Limb (tissue), 2 donors: ENCODE measurements around the gene MGAT5B.
A peak's percentile ranks its signal among the peaks of the same experiment; 100 is the strongest.

ENCODE experiments used
- DNase-seq, 2 donors: peaks; one replicate each; pipeline ENCODE4 v3.0.0-alpha.2; 2016; ENCODE audit errors: extremely low spot score in 2 of 2

The MGAT5B gene

DNA sequence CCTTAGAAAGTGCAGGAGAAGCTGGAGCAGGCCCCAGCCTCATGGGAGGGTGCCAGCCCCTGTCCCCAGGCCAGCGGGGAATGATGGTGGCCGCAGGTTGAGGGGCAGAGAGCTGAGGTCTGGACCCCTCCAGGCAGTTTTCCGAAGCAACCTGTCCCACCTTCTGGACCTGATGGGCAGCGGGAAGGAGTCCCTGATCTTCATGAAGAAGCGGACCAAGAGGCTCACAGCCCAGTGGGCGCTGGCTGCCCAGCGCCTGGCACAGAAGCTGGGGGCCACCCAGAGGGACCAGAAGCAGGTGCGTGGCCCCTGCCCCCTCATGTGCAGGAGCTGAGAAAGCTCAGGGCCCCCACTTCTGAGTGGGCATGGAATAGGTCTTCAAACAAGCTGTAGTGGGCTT lies 36.8 kb downstream of the MGAT5B start:
- no peak for DNase-seq

DNA sequence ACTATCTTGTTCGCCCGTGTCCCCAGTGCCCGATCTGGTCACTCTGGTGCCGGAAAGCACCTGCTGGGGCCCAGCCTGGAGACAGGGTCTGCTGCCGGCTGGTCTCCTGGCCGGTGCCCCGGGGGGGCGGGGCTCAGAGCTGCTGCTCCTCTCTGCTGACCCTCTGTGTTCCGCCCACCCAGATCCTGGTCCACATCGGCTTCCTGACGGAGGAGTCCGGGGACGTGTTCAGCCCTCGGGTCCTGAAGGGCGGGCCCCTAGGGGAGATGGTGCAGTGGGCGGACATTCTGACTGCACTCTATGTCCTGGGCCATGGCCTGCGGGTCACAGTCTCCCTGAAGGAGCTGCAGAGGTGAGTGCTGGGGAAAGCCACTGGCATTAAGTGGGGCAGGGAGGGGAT lies 37.6 kb downstream of the MGAT5B start:
- no peak for DNase-seq

DNA sequence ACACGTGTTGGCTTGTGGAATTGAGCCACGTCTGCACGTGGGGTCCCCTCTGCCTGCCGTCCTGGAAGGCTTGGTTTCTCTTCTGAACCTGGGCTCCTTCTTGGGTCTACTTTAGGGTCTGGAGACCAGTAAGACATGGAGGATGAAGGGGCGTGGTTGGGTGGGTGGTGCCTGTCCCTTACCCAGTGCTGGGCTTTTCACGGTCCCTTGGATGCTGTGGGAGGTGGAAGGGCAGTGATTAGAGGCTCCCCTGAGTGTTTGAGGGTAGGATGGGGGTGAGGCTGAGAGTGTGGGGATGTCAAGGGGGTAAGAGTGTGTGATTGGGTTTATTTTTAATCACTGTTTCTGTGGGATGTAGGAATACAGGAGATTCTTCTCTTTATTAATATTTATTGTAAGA lies 38.3 kb downstream of the MGAT5B start:
- DNase-seq = no peak

DNA sequence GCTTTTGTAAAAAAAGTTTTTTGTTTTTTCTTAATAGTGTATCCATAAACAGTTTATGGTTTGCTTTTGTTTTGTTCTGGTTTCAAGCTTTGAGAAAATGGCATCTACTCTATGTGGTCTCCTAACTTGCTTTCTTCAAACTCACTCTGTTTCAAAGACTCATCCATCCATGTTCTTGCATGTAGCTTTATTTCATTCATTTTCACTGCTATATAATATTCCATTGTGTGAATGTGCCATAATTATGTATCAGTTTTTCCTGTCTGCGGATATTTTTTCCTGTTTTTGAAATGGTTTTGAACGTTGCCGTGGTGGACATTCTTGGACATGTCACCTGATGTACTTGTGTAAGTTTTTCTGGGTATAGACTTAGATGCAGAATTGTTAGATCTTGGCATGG lies 39.1 kb downstream of the MGAT5B start:
- DNase-seq = no peak

- DNase-seq = peak; percentile 43 to 84
Measured at GRCh38 chr17:76909971-76910760, 42.0 kb downstream of the MGAT5B start.

- no peak for DNase-seq
Measured at GRCh38 chr17:76911299-76912017, 43.3 kb downstream of the MGAT5B start.

DNA sequence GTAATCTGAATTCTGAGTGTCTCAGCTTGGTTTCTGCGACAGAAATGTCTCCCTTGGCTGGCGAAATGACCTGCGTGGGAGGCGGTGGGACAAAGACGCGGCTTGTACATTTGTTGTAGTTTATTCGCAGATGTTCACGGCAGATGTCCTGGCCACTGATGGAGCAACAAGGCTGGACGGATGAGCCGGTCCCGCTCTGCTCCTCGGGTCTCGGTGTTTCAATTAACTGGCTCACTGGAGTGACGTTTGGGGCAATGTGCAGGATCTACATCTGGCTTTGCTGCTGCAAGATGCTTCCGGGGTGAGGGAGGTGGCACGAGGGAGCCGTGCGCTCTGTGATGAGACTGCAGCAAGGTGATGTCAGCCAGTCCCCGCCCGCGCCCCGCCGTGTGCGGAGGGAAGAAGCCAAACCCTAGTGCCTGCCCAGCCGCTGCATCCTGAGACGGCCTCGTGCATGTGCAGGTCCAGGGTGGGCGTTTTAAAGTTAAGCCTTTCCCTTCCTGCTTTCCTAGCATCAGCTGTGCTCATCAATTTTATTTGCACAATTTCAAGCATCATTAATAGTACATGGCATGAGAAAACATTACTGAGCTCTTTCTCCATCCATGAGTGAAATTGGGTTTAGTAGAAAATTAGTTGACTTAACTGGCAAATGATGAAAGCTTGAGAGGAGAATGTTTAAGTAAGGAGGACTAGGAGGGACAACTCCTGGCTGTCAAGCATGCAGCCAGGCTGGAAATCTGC lies 44.4 kb downstream of the MGAT5B start:
- no peak for DNase-seq

DNA sequence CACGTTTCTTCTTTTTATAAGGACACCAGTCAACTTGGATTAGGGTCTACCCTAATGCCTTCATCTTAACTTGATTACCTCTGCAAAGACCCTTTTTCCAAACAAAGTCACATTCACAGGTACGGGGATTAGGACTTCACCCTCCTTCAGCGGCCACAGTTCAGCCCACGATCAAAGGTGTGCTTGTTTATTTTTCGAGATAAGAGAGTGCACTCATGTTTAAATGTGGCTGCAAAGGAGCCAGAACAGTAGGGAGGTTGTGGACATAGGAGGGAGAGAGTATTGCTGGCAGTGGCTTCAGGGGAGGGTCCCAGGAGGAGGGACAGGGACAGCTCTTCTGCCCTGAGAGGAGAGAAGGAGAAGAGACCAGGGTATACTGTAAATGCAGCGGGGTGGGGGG lies 46.7 kb downstream of the MGAT5B start:
- no peak for DNase-seq

- DNase-seq = no peak
Measured at GRCh38 chr17:76915840-76916510, 47.8 kb downstream of the MGAT5B start.

- no peak for DNase-seq
Measured at GRCh38 chr17:76917829-76918228, 49.6 kb downstream of the MGAT5B start.

DNA sequence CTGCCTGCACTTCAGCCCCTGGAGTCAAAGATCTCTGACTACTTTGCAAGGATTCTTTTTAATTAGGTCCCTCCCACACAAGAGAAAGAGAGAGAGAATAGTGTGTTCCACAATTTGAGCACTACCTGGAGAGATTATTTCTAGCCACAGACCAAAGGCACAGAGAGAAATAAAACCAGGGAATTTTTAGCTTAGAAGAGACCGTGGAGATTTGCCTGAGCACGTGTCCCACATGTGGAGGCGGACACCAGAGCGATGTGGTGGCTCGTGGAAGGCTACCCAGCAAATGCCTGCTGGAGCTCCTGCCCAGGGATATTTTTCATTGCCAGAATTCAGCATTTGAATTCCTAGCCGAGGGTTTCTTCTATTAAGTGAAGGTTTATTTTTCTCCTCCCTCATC lies 50.6 kb downstream of the MGAT5B start:
- no peak for DNase-seq

DNA sequence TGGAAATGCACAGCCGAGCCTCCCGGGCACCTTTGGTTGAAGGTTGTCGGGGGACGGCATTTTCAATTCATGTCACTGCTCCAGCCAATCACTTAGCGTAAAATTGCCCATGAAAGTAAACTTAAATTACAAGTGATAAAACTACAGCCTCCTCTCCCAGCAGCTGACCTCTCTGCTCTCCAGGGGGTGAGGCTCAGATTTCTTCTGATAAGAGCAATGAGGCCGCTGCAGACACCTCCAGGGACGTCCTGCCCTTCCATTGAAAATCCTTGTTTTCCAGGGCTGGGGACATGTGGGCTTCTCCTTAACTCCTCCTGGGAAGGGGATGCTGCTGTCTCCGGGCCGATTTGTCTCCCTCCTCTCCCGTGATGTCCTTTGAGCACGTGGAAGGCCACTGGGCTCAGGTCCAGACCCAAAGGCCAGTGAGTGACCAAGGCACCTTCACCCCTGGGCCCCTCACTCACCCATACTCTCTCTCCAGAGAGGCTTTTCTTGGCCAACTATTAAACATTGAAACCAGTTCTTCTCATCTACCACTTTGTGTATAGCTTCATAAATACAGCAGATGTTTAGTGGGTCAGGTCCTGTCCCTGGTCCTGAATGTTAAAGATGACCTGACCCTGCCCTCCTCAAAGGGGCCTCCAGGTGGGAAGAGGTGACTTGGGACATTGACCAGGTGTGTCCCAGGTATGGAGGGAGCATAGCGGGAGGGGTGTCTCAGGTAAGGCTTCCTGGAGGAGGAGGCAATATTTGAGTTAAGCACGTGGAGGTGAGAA lies 52.3 kb downstream of the MGAT5B start:
- DNase-seq = no peak

GRCh38 chr17:76921340-76922036 lies 53.3 kb downstream of the MGAT5B start:
- DNase-seq = no peak

GRCh38 chr17:76922084-76922483 lies 53.9 kb downstream of the MGAT5B start:
- no peak for DNase-seq

DNA sequence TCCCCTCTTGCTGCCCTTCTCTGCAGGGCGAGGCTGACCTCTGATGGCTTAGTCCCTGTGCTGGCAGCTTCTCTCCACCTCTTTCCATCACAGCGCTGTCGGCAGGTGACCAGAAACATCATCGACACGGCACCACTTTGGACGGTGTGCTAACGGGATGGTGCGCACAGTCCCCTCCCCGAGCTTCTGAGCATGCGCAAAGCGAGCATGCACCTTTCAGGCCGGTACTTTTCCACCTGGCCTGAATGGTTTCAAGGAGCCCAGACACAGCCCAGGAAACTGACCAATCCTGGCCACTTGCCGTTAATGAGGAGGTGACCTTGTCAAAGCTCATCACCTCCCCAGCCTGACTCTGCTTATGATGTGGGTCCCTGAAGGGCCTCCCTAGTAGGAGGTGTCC lies 54.8 kb downstream of the MGAT5B start:
- DNase-seq = no peak

DNA sequence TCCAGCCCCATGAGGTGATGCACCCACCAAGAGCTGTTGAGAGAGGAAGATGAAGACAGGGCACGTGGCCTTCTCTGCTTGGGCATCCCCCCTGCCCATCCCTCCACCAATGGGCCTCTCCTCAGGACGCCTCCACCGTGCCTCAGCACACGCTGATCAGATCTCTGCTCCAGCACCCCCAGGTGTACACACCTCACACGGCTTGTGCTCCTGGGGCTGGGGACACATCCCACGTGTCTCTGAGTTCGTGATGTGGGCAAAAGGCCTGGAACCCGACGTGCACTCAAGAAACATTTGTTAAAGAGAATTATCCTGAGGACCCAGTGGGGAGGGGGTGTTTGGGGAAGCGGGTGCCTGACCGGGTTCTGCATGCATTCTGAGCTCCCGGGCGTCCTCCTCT lies 55.3 kb downstream of the MGAT5B start:
- no peak for DNase-seq

GRCh38 chr17:76924345-76925342 lies 56.4 kb downstream of the MGAT5B start:
- DNase-seq = no peak

GRCh38 chr17:76925441-76925891 lies 57.3 kb downstream of the MGAT5B start:
- DNase-seq = no peak

GRCh38 chr17:76926237-76926866 lies 58.1 kb downstream of the MGAT5B start:
- DNase-seq = no peak
